Smooth muscle cell (in vitro differentiated cells): ENCODE measurements around the gene RNF152. TPM values are rescaled to one million over a fixed set of nuclear protein-coding genes. Genes with fewer than 3 reads are reported as not detected.
A peak's percentile ranks its signal among the peaks of the same experiment; 100 is the strongest.

Source experiments
- DNase-seq: peaks from one replicate; lab custom pipeline; 2025; ENCODE audit not compliant: unreplicated experiment; lab: John Stamatoyannopoulos, UW
- H2AFZ ChIP-seq: fragments of 200-600 bp; sonication (generic); 2 replicates; pipeline ENCODE4 v1.6.0; 2016; ENCODE audit warnings: antibody characterized with exemption, low read depth, mild to moderate bottlenecking
- H3F3A ChIP-seq: fragments of 200-600 bp; sonication (generic); 2 replicates; pipeline ENCODE4 v1.6.0; 2017; ENCODE audit warnings: antibody characterized with exemption, low read depth
- H3K27ac ChIP-seq: fragments of 200-600 bp; sonication (generic); 2 replicates; pipeline ENCODE4 v1.5.1; 2016; ENCODE audit warnings: low read depth, mild to moderate bottlenecking
- H3K27me3 ChIP-seq: fragments of 200-600 bp; sonication (generic); 2 replicates; pipeline ENCODE4 v1.6.1; 2016; ENCODE audit warnings: low read depth, mild to moderate bottlenecking
- H3K36me3 ChIP-seq: fragments of 200-600 bp; sonication (generic); 2 replicates; pipeline ENCODE4 v1.5.1; 2016; ENCODE audit warnings: low read depth
- H3K4me1 ChIP-seq: fragments of 200-600 bp; sonication (generic); 2 replicates; pipeline ENCODE4 v1.5.1; 2016; ENCODE audit warnings: low read depth
- H3K4me2 ChIP-seq: fragments of 200-600 bp; sonication (generic); 2 replicates; pipeline ENCODE4 v1.6.0; 2016; ENCODE audit warnings: mild to moderate bottlenecking
- H3K4me3 ChIP-seq: fragments of 200-600 bp; sonication (generic); 2 replicates; pipeline ENCODE4 v1.5.1; 2016; ENCODE audit warnings: mild to moderate bottlenecking
- H3K79me2 ChIP-seq: fragments of 200-600 bp; sonication (generic); 2 replicates; pipeline ENCODE4 v1.6.0; 2016; ENCODE audit warnings: low read depth, mild to moderate bottlenecking
- H3K9ac ChIP-seq: fragments of 200-600 bp; sonication (generic); 2 replicates; pipeline ENCODE4 v1.6.0; 2016; ENCODE audit warnings: low read depth
- H3K9me3 ChIP-seq: fragments of 200-600 bp; sonication (generic); replicated peaks from 2 replicates; pipeline ENCODE4 v1.5.1; 2016; ENCODE audit warnings: low read depth
- H4K20me1 ChIP-seq: fragments of 200-600 bp; sonication (generic); 2 replicates; pipeline ENCODE4 v1.6.0; 2016; ENCODE audit warnings: low read depth
- WGBS: methylation state at CpG from one replicate; pipeline ENCODE4 v1.1.7; 2016; ENCODE audit warnings: low lambda C conversion rate; 5-methylcytosine and 5-hydroxymethylcytosine counted together
- polyA plus RNA-seq: library from polyadenylated mRNA; unstranded; fragments of >200 nt; fragmentation: Nextera tagmentation; extraction: Ambion mirVana; gene quantifications from 2 replicates; pipeline ENCODE4 v1.2.1, GENCODE V29; 2016
- total RNA-seq: library from RNA; depleted of rRNA; stranded (reverse); fragments of >200 nt; gene quantifications from 2 replicates; pipeline ENCODE4 v1.2.3, GENCODE V29; 2014
- TF ChIP-seq, protein P1 (sequence below): fragments of 200-600 bp; sonication (generic); IDR thresholded peaks from 2 replicates; pipeline ENCODE4 v1.5.1; 2017; ENCODE audit warnings: borderline replicate concordance, mild to moderate bottlenecking, antibody characterized with exemption; ENCODE audit not compliant: insufficient read depth, poor library complexity, severe bottlenecking

RNF152 gene
- total and polyA plus RNA-seq, 2 experiments from 2014 or later, result 10.6 to 56.6 TPM

DNA sequence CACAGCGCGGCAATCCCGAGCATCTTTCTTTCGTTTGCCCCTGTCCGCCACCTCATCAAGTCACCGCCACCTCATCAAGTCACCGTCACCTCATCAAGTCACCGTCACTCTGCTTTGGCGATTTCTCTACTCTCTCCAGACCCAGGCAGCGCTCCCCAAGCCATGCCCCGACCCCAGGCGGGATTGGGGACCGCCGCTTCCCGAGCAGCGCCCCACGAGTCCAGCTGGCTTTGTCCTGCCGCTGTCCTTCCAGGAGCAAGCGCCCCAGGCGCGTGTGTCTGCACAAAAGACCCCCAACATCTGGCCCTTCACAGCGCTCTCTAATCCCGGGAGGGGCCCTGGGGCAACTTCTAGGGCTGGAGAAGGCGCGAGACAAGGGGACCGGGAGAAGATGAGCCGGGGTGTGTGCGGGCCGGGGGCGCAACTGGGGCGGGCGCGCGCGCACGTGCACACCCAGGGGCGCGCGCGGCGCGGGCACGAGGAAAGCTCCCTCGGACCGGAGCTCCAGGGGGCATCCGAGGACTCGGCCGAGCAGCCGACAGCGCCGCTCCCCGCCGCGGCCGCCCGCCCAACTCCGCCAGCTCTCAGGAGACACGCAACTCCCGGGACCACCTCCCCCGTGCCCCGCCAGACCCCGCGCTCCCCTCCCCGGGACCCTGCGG lies 633 bp upstream of the RNF152 start:
- Histone ChIP-seq H3K4me1 (peaks cover 42% of the 10 kb centered on the region), H3K9me3 (no peaks in the 10 kb centered on the region), H3K27ac (peak overlapping the region; percentile 54), H3K9ac (peak overlapping the region; percentile 90), H3K4me3 (peak overlapping the region; percentile 98), H2AFZ (no peak overlapping the region), H3K4me2 (peak overlapping the region; percentile 97), H3K27me3 (no peaks in the 10 kb centered on the region), H3K79me2 (peaks cover 56% of the 10 kb centered on the region), H4K20me1 (peaks cover 52% of the 10 kb centered on the region), H3K36me3 (no peaks in the 10 kb centered on the region), H3F3A (peaks cover 3% of the 10 kb centered on the region)
- WGBS, result 2% methylated on average over 28 of the region's 65 CpGs
- peak; percentile 51 for DNase-seq
- TF ChIP-seq, protein P1, sequence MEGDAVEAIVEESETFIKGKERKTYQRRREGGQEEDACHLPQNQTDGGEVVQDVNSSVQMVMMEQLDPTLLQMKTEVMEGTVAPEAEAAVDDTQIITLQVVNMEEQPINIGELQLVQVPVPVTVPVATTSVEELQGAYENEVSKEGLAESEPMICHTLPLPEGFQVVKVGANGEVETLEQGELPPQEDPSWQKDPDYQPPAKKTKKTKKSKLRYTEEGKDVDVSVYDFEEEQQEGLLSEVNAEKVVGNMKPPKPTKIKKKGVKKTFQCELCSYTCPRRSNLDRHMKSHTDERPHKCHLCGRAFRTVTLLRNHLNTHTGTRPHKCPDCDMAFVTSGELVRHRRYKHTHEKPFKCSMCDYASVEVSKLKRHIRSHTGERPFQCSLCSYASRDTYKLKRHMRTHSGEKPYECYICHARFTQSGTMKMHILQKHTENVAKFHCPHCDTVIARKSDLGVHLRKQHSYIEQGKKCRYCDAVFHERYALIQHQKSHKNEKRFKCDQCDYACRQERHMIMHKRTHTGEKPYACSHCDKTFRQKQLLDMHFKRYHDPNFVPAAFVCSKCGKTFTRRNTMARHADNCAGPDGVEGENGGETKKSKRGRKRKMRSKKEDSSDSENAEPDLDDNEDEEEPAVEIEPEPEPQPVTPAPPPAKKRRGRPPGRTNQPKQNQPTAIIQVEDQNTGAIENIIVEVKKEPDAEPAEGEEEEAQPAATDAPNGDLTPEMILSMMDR, result no peak

DNA sequence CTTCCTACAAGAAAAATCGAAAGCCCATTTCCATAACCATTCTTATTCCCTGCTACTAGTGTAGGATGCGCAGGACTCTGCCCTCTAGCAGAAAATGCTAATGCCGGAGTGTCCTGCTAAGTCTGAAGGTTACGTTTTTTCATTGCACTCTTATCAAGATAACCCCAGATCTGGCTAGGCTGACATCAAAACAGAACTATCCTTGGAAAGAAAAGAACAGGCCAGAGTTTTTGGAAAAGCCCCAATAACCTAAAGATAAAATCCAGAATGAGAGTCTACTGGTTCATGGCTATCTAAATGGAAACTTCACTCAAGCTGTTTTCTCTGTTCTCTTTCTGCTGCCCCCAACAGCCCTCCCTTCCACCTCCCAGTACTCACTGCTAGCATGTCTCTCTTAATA lies 913 bp downstream of the RNF152 start:
- Histone ChIP-seq H3K27ac (no peak overlapping the region), H3K79me2 (peaks cover 71% of the 10 kb centered on the region), H3K9me3 (no peaks in the 10 kb centered on the region), H3K27me3 (no peaks in the 10 kb centered on the region), H3K4me2 (peak overlapping the region; percentile 97), H3K4me1 (peaks cover 38% of the 10 kb centered on the region), H3K36me3 (no peaks in the 10 kb centered on the region), H3F3A (peaks cover 3% of the 10 kb centered on the region), H3K9ac (no peak overlapping the region), H4K20me1 (peaks cover 68% of the 10 kb centered on the region), H3K4me3 (peak overlapping the region; percentile 98), H2AFZ (no peak overlapping the region)
- 49% methylated on average over 4 of the region's 4 CpGs for WGBS
- no peak for DNase-seq
- TF ChIP-seq, protein P1, result no peak

DNA sequence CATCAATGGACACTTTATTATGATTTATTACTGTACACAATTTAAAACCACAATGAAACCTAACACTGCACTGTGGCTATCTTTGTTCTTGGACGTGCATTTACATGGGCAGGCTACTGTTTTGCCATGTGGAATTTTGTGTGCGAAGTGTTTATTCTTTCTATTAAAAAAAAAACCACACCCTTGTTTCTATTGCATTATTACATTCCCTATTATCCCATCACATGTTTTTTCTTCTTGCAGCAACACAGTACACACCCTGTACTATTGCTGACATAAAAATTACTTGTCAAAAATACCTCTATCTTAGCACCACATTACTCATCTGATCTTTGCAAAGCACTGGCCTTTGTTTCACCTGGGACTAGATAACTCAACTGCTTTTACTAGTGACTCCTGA lies 1.5 kb downstream of the RNF152 start:
- Histone ChIP-seq H3K27me3 (no peaks in the 10 kb centered on the region), H4K20me1 (peaks cover 74% of the 10 kb centered on the region), H3K9ac (no peak overlapping the region), H3K9me3 (no peaks in the 10 kb centered on the region), H3K27ac (no peak overlapping the region), H3K36me3 (no peaks in the 10 kb centered on the region), H3K4me2 (peak overlapping the region; percentile 97), H3F3A (peaks cover 2% of the 10 kb centered on the region), H2AFZ (no peak overlapping the region), H3K4me1 (peaks cover 33% of the 10 kb centered on the region), H3K79me2 (peaks cover 78% of the 10 kb centered on the region), H3K4me3 (peak overlapping the region; percentile 98)
- TF ChIP-seq, protein P1, result no peak
- WGBS, result 73% methylated on average over 2 of the region's 2 CpGs
- DNase-seq, result no peak

DNA sequence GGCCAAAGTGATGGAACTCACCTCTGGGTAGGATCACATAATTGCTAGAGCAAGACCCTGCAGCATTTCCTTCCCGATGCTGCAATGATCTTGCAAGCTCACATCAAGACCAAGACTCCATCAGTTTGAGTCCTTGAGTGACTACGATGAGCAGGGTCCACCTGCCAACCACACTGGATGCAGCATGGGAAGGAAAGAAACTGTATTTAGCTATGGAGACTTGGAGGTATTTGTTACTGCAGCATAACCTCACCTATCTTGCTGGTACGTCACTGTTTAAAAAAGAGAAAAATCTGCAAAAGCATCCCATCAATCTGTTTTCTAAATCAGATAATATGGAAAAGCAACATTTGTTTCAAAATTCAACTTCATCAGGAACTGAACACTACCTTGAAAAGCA lies 2.5 kb downstream of the RNF152 start:
- H3K36me3 ChIP-seq, result no peaks in the 10 kb centered on the region
- WGBS, result 99% methylated on average over 3 of the region's 3 CpGs
- TF ChIP-seq, protein P1, result no peak
- H4K20me1 ChIP-seq, result peaks cover 83% of the 10 kb centered on the region
- no peaks in the 10 kb centered on the region for H3K27me3 ChIP-seq
- H3K79me2 ChIP-seq, result peaks cover 87% of the 10 kb centered on the region
- H3K9me3 ChIP-seq, result no peaks in the 10 kb centered on the region
- H3K4me2 ChIP-seq, result peak overlapping the region; percentile 97
- H3K4me1 ChIP-seq, result peaks cover 27% of the 10 kb centered on the region
- H3K27ac ChIP-seq, result no peak overlapping the region
- H3K4me3 ChIP-seq, result no peak overlapping the region
- no peak for DNase-seq
- H3K9ac ChIP-seq, result no peak overlapping the region
- no peak overlapping the region for H2AFZ ChIP-seq
- peaks cover 4% of the 10 kb centered on the region for H3F3A ChIP-seq
